Effector CD4-positive, alpha-beta T cell (primary cell): ENCODE measurements around the gene CLDN5.
A peak's percentile ranks its signal among the peaks of the same experiment; 100 is the strongest.

ENCODE experiments used
- DNase-seq: peaks from one replicate; pipeline ENCODE4 v3.0.0-alpha.2; 2020

CLDN5 gene

GRCh38 chr22:19478901-19479354 lies 45.3 kb downstream of the CLDN5 start, which contains the start of gene UFD1:
TSS of gene UFD1 (minus strand) at chr22:19479193. CDS start at chr22:19479085, 108 bp downstream.
- peak; percentile 74 for DNase-seq

- peak; percentile 12 for DNase-seq
Measured at GRCh38 chr22:19478045-19478900, 45.9 kb downstream of the CLDN5 start.

- DNase-seq, result no peak
Measured at GRCh38 chr22:19477321-19478044, 46.7 kb downstream of the CLDN5 start.

GRCh38 chr22:19476023-19476422 lies 48.2 kb downstream of the CLDN5 start:
- no peak for DNase-seq

- no peak for DNase-seq
Measured at GRCh38 chr22:19473578-19473977, 50.6 kb downstream of the CLDN5 start.
